Activated CD4-positive, alpha-beta T cell treated with anti-CD3 and anti-CD28 coated beads for 4 hours (primary cell): ENCODE data around the gene TLL2.

Experiments
- DNase-seq, 2 donors: peaks; one replicate each; pipeline ENCODE4 v3.0.0-alpha.2; 2020

The TLL2 gene

DNA sequence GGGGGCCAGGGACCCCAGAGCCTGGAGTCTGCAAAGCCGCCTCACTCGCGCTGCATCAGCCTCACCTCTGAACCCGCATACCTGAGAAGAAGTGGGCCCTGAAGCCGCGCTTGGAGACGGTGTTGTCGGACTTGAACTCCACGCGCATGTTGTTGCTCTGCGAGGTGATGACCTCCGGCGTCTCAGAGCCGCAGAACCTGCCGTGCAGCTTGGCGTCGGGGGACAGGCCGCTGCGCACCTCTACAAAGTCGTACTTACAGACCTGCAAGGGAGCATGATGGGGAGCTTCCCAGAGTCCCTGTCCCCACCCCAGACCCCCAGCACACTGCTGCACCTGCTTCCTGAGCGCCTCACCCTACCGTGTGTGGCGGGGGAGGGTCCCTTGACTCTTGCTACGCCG lies 129.2 kb downstream of the TLL2 start:
- DNase-seq, result no peak

DNA sequence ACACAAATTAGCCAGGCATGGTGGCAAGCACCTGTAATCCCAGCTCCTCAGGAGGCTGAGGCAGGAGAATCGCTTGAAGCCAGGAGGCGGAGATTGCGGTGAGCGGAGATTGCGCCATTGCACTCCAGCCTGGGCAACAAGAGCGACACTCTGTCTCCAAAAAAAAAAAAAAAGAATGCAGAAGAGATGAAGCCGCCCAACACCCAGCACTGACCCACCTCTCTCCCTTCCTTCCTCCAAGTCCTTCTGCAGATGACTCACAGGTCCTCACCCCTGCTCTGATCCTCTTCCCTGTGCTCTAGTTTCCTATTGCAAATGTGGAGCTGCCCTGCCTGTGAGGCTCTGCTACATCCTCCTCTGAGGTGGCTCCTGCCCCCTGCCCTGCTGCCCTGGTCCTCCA lies 132.9 kb downstream of the TLL2 start:
- DNase-seq, result no peak

DNA sequence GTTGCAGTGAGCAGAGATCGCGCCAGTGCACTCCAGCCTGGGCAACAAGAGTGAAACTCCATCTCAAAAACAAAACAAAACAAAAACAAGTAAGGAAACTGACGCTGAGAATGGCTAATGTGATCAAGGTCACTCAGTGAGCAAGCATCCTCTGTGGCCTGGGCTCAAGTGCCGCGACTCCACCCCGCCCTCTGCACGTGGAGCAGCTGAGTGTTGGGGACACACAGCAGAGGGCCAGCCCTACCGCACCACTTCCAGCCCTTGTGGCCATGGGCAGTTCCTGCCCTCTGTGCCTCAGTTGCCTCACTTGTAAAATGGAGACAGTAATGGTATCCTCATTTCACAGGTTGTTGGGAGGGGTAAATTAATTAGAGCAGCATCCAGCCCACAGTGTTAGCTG lies 134.0 kb downstream of the TLL2 start:
- DNase-seq, result no peak

DNA sequence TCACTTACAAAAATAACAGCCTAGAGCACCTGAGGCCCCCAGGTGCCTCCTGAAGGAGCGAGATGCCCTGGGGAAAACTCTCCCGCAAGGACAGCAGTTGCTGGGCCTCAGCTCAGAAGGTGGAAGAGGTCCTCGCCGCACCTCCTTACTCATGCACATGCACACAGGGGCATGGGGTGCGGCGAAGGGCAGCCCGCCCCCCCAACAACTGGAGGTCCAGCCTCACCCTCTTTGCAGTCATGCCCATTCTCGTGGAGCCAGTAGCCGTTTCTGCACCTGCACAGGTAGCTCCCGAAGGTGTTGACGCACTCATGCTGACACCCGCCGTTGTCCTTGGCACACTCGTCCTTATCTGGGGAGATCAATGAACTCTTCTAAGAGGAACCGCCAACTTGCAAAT lies 135.0 kb downstream of the TLL2 start:
- no peak for DNase-seq

DNA sequence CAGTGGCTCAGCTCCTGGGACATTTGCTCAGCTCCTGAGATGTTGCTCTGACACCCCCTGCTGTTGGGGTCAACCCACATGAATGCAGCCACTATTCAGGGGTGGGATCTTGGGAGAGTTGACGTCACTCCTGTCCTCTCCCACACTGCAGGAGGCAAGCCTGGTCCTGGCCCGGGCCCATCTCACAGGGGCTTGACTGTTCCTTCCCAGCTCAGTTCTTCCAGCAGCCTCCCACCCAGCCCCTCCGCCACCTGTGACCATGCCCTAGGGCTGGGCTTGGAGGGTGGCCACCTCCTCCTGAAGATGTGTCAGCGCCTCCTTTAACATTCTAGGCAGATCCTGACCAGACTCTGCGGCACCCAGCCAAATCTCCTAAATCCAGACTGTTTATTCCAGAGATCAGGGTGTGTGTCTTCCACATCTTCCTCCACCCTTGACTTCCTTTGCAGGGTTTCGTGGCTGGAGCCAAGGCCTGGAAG lies 135.9 kb downstream of the TLL2 start:
- DNase-seq, result no peak

DNA sequence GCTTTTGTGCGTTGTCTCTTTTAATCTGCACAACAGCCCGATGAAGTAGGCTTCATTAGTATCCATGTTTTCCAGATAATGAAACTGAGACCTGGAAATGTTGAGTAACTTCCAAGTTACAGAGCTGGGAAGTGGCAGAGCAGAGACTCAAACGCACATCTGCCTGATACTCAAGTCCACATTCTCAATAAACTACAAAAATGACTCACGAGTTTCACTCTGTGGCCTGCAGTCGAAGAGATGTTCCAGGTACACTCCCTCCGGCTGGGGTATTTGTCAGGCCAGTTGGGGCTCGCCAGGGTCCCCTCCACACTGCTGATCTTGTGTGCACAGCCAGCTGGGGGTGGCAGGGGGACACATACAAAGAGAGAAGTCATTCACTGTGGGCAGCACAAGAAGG lies 137.2 kb downstream of the TLL2 start:
- DNase-seq, result no peak

DNA sequence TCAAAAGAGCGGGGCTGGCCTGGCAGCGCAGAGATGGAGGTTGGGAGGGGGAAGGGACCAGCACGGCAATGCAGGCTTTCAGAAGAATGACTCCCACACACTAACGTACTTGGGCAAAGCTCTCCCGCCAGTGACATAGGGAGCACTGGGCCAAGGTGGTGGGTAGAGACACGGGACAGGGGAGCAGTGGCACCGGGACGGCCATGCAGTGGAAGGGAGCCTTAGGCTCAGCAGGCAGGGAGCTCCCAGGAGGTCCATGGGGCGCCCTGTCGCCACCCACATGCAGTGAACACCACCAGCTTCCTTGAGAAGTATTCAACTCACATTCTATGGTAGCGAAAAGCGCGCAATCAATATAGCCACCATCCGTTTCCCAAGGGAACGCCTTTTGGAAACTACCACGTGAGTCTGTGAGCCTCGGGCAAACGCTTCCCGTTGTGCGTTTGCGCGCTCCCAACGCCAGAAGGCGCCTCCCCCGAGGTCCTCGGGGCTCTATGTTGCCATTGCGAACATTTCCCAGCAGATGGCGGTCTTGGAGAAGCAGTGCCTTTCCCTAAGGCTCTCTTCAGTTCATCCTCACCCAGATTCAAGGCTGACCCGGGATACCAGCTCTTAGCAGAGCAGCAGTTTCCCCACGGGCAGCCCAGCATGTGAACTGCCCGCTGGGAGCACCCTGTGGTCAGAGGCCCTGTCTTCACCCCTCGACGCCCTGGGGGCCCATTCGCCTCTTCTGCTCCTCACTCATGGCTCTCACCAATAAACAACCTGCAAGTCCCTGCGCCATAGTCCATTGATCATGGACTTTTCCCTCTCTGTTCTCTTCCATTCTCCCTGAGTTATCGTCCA lies 138.5 kb downstream of the TLL2 start:
- DNase-seq, result peak; percentile 57 to 69

DNA sequence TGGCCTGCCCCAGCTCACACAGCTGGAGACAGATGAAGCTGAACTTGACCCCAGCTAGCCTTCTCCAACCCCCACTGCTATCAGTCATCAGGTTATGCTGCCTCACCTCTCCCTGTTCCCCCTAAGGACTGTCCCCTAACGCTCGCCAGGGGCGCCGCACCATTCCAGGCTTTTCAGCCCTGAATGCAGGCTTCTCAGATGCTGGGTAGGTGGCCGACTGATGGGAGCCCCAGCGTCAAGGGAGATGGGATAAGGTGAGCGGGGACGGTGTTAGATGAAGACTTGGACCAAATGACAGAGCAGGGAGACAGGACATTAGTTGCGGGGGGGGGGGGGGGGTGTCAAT lies 139.1 kb downstream of the TLL2 start:
- DNase-seq, result no peak

DNA sequence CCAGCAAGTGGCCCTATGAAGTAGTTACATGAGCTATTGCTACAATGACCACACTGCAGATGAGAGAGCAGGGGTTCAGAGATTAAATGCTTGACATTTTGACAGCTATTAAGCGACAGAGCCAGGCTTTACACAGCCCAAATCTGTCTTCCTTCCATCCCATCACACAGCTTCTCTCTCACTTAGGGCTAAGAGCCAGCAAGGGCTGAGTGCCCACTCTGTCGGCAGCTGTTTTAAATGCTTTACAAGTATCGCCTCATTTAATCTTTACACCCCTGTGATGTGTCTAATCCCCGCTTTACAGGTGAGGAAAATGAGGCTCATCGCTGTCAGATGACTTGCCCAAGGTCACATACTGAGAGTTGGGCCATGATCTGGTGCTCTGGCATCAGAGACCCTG lies 139.7 kb downstream of the TLL2 start:
- DNase-seq, result no peak

DNA sequence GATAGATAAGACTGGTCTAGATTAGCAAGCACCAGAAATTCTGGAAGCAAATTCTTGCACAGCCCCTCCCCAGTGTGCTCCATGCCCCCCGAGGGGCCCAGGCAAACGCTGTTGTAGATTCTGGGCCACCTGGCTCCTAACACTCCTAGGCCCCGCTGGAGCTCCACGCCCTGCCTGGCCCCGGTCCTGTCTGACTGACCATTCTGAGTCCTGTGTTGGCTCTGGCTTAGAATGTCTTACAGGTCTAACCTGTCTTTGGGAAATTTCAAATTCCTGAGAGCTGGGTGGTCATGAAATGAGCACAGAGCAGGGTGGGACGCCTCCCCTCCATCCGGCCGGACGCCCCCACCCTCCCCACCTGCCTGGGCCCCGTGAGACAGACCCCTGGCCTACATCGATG lies 142.4 kb downstream of the TLL2 start:
- DNase-seq, result no peak

DNA sequence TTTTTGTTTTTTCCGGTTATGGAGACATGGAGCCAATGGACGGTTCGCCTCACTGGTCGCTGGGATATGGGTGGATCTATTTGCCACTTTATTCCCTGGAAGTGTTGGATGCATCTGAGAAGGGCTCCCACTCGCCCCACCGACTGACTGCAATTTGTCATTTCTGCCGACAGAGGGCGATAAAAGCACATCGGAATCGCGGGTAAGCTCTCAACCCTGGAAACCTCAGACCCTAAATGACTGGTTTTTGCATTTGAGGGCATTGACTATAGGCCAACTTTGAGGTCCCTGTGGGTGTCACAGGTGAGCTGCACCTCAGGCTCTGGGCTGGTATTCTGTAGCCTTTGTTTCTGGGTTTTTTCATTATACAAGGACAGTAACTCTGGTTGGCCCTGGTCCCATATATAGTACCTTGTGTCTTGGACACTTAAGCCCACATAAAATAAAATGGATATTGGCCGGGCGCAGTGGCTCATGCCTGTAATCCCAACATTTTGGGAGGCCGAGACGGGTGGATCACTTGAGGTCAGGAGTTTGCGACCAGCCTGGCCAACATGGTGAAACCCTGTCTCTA lies 143.1 kb downstream of the TLL2 start:
- DNase-seq, result peak; percentile 18 to 49

DNA sequence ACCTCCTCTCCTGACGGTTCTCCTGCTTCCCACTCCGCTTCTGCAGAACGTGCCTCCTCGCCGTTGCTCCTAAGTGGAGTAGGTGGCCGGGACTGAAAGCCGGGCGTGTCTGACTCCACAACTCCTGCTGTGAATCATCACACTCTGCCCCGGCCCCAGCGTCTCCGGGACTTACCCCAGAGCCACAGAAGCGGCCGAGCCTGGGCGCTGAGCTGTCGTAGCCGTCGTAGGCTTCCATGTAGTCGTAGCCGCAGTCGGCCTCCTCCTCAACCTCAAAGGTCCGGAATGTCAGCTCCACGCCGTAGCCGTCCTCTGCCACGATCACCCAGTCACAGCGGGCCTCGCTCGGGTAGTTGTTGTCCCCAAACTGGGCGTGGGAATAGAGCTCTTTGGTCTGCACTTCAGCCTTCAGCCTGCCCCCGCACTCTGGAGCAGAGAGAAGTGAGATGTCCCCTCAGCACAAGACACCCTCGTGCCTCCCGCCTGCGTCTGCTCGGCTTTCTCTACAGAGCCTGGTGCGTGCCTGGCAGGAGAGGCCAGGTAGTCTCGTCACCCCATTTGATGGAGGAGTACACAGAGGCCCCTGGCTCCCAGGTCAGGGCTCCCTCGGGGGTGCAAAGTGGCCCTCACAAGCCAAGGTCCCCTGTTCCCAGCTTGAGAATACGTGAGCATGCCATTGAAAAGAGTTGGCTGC lies 143.7 kb downstream of the TLL2 start:
- no peak for DNase-seq

DNA sequence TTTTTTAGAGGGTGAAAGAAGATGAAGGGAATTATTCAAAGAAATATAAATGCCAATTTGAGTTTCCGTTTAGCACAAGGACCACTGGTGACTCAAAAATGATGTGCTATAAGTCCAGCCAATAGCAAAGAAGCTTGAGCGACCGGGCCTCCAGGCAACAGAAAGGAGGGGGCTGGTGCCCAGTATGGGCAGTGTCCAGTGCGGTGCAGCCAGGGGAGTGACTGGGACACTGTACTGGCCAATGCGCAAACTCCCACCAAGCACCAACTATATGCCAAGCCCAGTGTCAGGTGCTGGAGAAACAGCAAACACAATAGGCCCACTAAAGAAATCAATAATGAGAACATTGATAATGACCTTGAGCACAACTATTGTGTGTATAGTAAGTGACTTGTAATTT lies 144.8 kb downstream of the TLL2 start:
- no peak for DNase-seq

DNA sequence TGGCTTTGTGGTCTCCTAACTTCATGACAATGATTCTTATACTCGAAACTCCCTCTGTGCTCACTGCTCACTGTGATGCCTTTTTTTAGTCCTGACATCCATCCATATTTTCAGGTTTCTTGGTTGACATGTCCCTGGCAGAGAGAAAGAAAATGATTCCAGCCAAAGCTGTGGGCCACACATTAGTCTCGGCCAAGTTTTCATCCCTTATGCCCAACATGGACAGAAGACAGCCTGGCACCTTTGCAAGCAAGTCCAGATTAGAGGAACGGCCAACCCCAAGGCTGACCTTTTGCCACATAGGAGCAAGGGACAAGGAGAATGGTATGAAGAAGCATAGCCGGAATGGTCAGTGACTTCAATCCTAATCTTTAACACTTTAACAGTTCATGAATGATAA lies 146.3 kb downstream of the TLL2 start:
- no peak for DNase-seq

DNA sequence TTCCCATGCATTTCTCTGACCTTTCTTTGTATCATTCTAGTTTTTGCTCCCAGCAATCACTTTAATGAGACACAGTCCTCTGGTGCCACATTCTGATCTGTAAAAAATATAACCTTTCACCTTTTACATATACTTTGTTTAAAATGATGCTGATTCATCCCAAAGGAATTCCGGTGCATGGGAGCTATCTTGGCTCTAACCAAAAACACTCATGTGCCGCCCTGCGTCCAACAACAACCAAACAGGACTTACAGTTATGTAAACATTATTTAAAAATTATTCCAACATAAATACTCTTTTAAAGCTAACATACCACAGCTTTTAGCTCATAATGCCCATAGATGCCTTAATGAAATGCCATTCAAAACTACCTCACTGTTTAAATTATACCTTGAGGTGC lies 147.2 kb downstream of the TLL2 start:
- no peak for DNase-seq

DNA sequence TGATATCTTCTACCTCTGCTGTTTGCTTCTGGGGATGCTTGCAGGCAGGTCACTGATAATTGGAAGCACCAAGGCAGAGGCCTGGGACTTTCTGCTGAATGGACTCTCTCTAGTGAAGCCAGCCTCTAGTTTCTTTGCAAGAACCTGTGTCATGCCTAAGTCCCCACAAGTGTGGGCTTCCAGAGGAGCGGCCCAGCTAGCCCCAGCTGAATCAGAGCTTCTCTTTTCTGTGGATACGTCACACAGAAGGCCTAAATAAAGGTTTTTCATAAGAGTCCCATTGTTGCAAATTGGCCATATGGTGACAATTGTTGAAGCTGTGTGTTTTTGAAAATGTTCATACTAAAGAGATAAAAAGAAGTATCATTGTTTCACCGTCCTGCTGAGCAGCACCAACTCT lies 148.2 kb downstream of the TLL2 start:
- no peak for DNase-seq

DNA sequence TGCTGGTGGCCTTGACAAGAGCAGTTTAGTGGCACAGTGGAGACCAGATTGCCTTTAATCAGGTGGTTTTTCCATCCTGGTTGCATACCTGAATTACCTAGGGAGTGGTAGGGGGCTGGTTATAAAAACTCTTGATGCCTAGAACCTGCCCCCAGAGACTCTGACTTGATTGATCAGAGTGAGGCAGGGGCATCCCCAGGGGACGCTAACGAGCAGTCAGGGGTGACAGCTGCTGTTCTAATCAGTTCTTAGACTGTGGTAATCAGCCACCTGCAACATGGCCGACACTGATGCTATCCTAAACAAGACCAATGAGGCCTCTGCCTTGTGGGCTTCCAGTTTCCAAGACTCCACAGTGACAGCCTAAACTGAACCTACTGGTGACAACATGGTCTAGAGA lies 153.0 kb downstream of the TLL2 start:
- no peak for DNase-seq

DNA sequence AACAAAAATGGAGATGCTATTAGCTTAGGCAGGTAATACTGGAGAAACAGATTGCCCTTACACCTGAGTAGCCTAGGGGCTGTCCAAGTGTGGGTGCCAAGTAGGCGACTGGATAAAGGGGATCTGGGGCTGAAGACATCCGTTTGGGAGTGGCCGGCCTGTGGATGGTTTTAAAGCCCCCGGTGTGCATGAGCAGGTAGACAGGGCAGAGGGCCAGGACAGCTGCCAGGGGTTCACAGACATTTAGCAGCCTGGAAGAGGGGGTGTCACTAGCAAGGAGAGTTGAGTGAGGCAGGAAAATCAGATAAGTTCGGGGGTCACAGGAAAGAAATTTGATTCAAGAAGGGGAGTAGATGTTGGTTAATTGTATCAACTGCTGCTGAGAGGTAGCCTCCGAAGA lies 153.4 kb downstream of the TLL2 start:
- DNase-seq, result no peak

DNA sequence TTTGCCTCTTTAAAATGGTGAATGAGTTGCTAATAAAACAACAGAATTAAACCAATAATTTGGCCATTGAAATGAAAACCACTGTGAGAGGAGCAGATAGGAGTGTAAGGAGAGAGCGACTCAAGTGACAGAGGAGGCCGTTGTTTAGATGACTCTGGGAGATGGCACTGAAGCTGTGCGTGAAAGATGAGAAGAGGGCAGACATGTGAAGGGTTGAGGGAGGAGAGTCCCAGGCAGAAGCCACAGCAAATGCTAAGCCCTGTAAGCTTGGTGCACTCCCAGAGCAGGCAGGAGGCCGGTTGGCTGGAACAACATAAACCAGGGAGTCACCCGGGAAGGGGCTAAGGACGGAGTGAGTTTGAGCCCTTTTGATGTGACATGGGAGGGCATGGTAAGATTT lies 154.1 kb downstream of the TLL2 start:
- no peak for DNase-seq

DNA sequence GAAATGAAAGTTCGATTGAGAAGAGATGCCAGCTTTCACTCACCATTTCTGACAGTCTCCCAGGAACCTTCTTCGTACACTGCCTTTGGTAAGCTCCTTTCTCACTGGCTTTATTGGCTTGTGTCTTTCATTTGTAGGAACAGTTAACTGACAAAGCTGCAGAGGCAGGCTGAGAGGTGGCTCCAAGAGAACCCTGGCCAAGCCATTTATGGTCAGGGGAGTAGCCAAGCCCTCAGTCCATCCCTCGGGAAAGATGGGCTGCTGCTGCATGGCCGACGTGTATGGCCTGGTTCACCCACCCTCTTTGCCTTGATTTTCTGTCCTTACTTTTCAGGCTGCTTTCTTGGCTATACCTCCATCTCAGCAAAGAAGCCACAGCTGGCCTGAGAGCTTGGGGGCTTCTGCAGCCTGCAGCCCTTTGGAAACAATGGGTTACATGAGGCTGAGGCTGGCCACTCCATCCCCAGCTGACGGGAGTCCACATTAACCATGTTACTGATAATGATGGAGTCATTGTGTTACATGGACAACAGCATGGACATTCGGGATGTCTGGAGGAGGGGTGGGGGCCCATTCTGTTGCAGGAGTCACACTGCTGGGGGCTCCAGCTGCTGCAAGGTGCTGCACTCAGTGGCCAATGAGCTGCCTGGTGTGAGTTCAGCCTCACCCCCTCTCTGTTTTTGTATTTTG lies 154.7 kb downstream of the TLL2 start, which contains the start of gene OPALIN:
Gene OPALIN (minus strand): TSS at position 152 of the 690 bp plus-strand sequence. CDS start 106 bp downstream, at position 46.
- DNase-seq, result no peak

DNA sequence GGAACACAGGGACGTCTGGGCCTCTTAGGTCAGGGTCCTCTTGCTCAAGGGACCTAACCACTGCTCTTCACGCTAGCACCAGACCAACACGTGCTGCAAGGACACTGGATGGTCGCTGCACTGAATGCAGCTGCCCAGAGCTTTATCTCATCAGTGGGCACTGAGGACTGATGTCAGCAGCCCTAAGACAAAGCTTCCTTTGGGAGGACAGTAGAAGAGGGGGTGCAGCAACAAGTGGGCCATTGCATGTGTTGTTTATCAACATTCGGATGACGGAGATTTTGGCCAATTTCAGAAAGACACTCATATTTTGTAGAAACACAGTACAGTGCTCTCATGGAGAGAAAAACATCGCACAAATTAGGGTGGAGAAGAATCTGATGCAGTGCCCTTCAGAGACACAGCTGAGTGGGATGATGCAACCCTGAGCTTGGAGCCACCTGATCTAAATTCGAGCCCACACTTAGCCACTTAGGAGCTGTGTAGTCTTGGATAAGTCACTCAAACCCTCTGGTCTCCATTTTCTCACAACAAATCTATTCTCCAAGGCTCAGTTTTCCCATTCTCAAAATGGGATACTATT lies 156.6 kb downstream of the TLL2 start:
- DNase-seq, result no peak

DNA sequence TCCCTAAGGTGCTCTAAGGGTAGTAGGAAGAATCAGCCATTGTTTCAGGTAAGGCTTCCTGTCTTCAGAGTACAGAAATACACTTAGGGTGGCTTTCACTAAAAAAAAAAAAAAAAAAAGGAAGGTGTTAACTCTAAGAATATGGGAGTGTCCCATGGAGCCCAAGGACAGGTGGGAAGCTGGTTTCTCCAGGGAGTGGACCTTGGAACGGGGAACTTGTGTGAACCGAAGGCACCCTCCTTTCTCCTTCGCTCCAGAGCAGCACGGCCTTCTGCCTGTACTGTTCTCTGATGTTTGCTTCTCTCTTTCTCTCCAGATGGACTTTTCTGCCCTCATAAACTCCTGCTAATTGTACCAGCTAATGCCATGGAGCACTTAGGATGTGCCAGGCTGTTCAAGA lies 161.1 kb downstream of the TLL2 start:
- DNase-seq, result no peak

DNA sequence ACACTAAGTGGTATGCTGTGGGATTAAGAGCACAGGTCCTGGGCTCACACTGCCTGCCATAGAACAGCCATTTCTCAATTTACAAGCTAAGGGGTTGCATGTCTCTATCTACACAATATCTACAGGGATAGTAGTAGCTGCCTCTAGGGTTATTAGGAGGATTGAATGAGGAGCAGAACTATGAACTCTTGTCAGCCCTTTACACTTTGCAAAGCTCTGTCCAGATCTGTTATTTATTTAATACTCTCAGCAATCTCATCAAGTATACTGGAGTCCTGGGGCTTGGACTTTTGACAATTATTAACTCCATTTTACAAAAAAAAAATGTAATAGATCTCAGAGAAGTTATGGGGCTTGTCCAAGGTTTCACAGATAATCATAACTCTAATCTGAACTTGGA lies 161.7 kb downstream of the TLL2 start:
- DNase-seq, result no peak
